ENCODE results near the gene BCAR1. TPM values are rescaled to one million over a fixed set of nuclear protein-coding genes. Genes with fewer than 3 reads are reported as not detected.

BCAR1 gene
- total and polyA plus RNA-seq, 2 of the 13 experiments (the other 11 are each of a cell fraction or from before 2014, with no cell fraction given) = 48.1 to 51.7 TPM

DNA sequence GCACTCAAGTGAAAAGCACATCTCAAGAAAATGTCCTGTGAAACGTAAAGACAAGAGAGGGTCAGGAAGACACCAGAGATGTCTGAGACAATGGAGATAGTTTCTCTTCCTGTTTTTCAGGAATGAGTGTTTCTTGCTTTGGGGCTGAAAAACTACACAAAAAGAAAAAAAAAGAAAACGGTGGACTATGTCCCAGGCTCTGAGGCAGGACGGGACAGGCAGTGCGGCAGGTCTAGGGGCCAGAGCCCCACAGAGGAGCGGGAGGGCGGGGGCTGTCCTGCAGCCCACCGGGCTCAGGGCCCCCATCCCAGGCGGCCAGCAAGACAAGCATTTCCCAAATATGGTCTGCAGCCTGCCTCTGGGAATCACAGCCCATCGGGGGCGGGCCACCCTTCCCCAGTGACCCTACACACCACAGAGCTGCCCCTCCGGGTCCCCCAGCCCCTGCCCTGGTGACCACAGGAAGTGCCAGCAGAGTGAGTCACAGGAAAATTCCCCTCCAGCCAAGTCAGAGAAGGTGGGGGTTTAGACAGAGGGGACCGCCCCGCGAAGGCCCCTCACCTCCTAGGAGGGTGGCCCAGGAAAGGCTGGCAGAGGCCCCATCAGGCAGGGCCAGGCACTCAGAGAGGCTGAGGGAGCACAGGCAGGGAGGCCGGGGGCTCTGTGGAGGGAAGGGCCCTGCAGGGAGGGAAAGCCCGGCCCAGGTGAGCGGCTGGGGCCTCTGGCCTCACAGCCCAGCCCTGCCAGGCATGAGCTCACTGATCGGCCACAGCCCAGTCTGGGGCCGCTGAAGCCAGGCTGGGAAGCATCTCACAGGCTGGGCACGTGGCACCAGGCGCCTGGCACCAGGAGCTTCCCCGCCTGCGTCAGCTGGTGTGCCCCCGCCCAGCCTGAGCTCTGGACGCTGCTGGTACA lies 6.3 kb downstream of the BCAR1 start (continued):
- peak; percentile 99 for TF ChIP-seq TEAD3 (CRISPR knock-in tag; optimal IDR thresholded peaks at IDR 0.05; ENCODE audit: borderline replicate concordance)
- TF ChIP-seq PAWR (CRISPR knock-in tag; IDR thresholded peaks at IDR 0.05; ENCODE audit: borderline replicate concordance) = 0 out of 2 replicates have a peak, but pooled peaks have one; percentile 20
- TF ChIP-seq ZNF451 (CRISPR knock-in tag; IDR thresholded peaks at IDR 0.05) = peak; percentile 90
- TF ChIP-seq, protein P1, sequence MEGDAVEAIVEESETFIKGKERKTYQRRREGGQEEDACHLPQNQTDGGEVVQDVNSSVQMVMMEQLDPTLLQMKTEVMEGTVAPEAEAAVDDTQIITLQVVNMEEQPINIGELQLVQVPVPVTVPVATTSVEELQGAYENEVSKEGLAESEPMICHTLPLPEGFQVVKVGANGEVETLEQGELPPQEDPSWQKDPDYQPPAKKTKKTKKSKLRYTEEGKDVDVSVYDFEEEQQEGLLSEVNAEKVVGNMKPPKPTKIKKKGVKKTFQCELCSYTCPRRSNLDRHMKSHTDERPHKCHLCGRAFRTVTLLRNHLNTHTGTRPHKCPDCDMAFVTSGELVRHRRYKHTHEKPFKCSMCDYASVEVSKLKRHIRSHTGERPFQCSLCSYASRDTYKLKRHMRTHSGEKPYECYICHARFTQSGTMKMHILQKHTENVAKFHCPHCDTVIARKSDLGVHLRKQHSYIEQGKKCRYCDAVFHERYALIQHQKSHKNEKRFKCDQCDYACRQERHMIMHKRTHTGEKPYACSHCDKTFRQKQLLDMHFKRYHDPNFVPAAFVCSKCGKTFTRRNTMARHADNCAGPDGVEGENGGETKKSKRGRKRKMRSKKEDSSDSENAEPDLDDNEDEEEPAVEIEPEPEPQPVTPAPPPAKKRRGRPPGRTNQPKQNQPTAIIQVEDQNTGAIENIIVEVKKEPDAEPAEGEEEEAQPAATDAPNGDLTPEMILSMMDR (CRISPR knock-in tag; IDR thresholded peaks at IDR 0.05) = peak; percentile 32
- no peak for TF ChIP-seq KLF12 (CRISPR knock-in tag; IDR thresholded peaks at IDR 0.05; ENCODE audit: borderline replicate concordance)
- no peak for TF ChIP-seq PHB2 (IDR thresholded peaks at IDR 0.05; ENCODE audit: partially characterized antibody)
- no peak; the same call in 1 of the 2 replicates for TF ChIP-seq REPIN1 (CRISPR knock-in tag; IDR thresholded peaks at IDR 0.05; ENCODE audit: borderline replicate concordance, low read depth)
- TF ChIP-seq, protein P2, sequence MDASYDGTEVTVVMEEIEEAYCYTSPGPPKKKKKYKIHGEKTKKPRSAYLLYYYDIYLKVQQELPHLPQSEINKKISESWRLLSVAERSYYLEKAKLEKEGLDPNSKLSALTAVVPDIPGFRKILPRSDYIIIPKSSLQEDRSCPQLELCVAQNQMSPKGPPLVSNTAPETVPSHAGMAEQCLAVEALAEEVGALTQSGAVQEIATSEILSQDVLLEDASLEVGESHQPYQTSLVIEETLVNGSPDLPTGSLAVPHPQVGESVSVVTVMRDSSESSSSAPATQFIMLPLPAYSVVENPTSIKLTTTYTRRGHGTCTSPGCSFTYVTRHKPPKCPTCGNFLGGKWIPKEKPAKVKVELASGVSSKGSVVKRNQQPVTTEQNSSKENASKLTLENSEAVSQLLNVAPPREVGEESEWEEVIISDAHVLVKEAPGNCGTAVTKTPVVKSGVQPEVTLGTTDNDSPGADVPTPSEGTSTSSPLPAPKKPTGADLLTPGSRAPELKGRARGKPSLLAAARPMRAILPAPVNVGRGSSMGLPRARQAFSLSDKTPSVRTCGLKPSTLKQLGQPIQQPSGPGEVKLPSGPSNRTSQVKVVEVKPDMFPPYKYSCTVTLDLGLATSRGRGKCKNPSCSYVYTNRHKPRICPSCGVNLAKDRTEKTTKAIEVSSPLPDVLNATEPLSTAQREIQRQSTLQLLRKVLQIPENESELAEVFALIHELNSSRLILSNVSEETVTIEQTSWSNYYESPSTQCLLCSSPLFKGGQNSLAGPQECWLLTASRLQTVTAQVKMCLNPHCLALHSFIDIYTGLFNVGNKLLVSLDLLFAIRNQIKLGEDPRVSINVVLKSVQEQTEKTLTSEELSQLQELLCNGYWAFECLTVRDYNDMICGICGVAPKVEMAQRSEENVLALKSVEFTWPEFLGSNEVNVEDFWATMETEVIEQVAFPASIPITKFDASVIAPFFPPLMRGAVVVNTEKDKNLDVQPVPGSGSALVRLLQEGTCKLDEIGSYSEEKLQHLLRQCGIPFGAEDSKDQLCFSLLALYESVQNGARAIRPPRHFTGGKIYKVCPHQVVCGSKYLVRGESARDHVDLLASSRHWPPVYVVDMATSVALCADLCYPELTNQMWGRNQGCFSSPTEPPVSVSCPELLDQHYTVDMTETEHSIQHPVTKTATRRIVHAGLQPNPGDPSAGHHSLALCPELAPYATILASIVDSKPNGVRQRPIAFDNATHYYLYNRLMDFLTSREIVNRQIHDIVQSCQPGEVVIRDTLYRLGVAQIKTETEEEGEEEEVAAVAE (CRISPR knock-in tag; IDR thresholded peaks at IDR 0.05; ENCODE audit: borderline replicate concordance) = peak; percentile 66
- TF ChIP-seq ZBTB38 (CRISPR knock-in tag; IDR thresholded peaks at IDR 0.05) = peak; percentile 96
- TF ChIP-seq KLF15 (CRISPR knock-in tag; IDR thresholded peaks at IDR 0.05; ENCODE audit: borderline replicate concordance) = 0 out of 2 replicates have a peak, but pooled peaks have one; percentile 51
- TF ChIP-seq ZNF142 (CRISPR knock-in tag; IDR thresholded peaks at IDR 0.05) = peak; percentile 61
- no peak for TF ChIP-seq WIZ (CRISPR knock-in tag; IDR thresholded peaks at IDR 0.05)
- no peak for TF ChIP-seq RAD51 (IDR thresholded peaks at IDR 0.05; ENCODE audit: borderline replicate concordance)
- TF ChIP-seq ZNF17 (CRISPR knock-in tag; IDR thresholded peaks at IDR 0.05) = no peak

All from HepG2 (cell line).